DND-41 (cell line): Measurements from ENCODE around the gene PAPOLA.

Experiments
- CTCF ChIP-seq: IDR thresholded peaks from 2 replicates; pipeline ENCODE4 v1.5.1; 2012; ENCODE audit warnings: borderline replicate concordance, low read length, moderate library complexity, mild to moderate bottlenecking; ENCODE audit not compliant: poor library complexity, severe bottlenecking; ENCODE audit errors: extremely low read depth
- EZH2 ChIP-seq: IDR thresholded peaks from 3 replicates; pipeline ENCODE4 v1.6.1; 2012; ENCODE audit warnings: borderline replicate concordance, low read depth, mild to moderate bottlenecking, moderate library complexity, low read length, inconsistent platforms; ENCODE audit not compliant: severe bottlenecking

GRCh38 chr14:96536807-96537206, 34.6 kb downstream of the PAPOLA start:
- TF ChIP-seq CTCF: no peak
- TF ChIP-seq EZH2: no peak
